ENCODE data around the gene FEZF2. TPM values are rescaled to one million over a fixed set of nuclear protein-coding genes. Genes with fewer than 3 reads are reported as not detected.

The FEZF2 gene
- total and polyA plus RNA-seq, 12 donors = not detected

GRCh38 chr3:62387251-62387650 is 13.9 kb upstream of the FEZF2 start:
- no peak overlapping the region for H3K27ac ChIP-seq
- TF ChIP-seq CTCF (IDR thresholded peaks at IDR 0.05) = no peak
- H3K4me1 ChIP-seq = no peaks in the 10 kb centered on the region
- no peak for DNase-seq
- WGBS, 2 donors = 80 to 90% methylated on average over 3 of the region's 3 CpGs
- H3K27me3 ChIP-seq = peaks cover 0 to 68% (median 16%) of the 10 kb centered on the region in 7 donors
- intact Hi-C loops (cut with DNase I) = no loop called here
- H3K36me3 ChIP-seq = no peaks in the 10 kb centered on the region
- H3K9me3 ChIP-seq = peaks cover 0 to 7% (median 0%) of the 10 kb centered on the region in 11 donors
- H3K4me3 ChIP-seq = no peak overlapping the region
- no peak for ATAC-seq

GRCh38 chr3:62379321-62379798 is 6.0 kb upstream of the FEZF2 start:
- WGBS, 2 donors = 2% methylated on average over 21 of the region's 21 CpGs
- DNase-seq (no peak), ATAC-seq (no peak)
- H3K4me1 ChIP-seq = peaks cover 0 to 19% (median 7%) of the 10 kb centered on the region in 9 donors
- intact Hi-C loops (cut with DNase I) = no loop called here
- no peak overlapping the region for H3K4me3 ChIP-seq
- peaks cover 16 to 96% (median 89%) of the 10 kb centered on the region in 7 donors for H3K27me3 ChIP-seq
- H3K27ac ChIP-seq = no peak overlapping the region
- H3K36me3 ChIP-seq = no peaks in the 10 kb centered on the region
- peaks cover 0 to 3% (median 0%) of the 10 kb centered on the region in 11 donors for H3K9me3 ChIP-seq
- TF ChIP-seq CTCF (IDR thresholded peaks at IDR 0.05) = no peak

GRCh38 chr3:62378921-62379320 is 5.6 kb upstream of the FEZF2 start:
- WGBS, 2 donors = 4 to 5% methylated on average over 14 of the region's 14 CpGs
- Histone ChIP-seq H3K4me1 (peaks cover 0 to 24% (median 9%) of the 10 kb centered on the region in 9 donors), H3K9me3 (peaks cover 0 to 3% (median 0%) of the 10 kb centered on the region in 11 donors), H3K36me3 (no peaks in the 10 kb centered on the region), H3K27me3 (peaks cover 21 to 98% (median 94%) of the 10 kb centered on the region in 7 donors), H3K27ac (no peak overlapping the region), H3K4me3 (no peak overlapping the region)
- no peak for ATAC-seq
- no peak for DNase-seq
- no peak for TF ChIP-seq CTCF (IDR thresholded peaks at IDR 0.05)
- intact Hi-C loops (cut with DNase I) = no loop called here

GRCh38 chr3:62378311-62378789 is 5.0 kb upstream of the FEZF2 start:
- Histone ChIP-seq H3K4me1 (peaks cover 4 to 29% (median 13%) of the 10 kb centered on the region in 9 donors), H3K9me3 (peaks cover 0 to 3% (median 0%) of the 10 kb centered on the region in 11 donors), H3K36me3 (no peaks in the 10 kb centered on the region), H3K27ac (no peak overlapping the region), H3K27me3 (peaks cover 26 to 100% (median 99%) of the 10 kb centered on the region in 7 donors), H3K4me3 (no peak overlapping the region)
- TF ChIP-seq CTCF (IDR thresholded peaks at IDR 0.05) = no peak
- no peak for ATAC-seq
- WGBS, 2 donors = 2% methylated on average over 29 of the region's 29 CpGs
- intact Hi-C loops (cut with DNase I) = no loop called here
- DNase-seq = no peak

Measured in heart right ventricle (tissue), 16 donors.